Stimulated activated CD4-positive, alpha-beta T cell treated with anti-CD3 and anti-CD28 coated beads, TNF-alpha, amount 100 ng/mL, for 24 hours (primary cell): ENCODE results near the gene EXOC6B.

ENCODE experiments used
- DNase-seq, 3 experiments: peaks; one replicate each; pipeline ENCODE4 v3.0.0-alpha.2; 2020; ENCODE audit warnings: low read depth in 3 of 3

The EXOC6B gene

DNA sequence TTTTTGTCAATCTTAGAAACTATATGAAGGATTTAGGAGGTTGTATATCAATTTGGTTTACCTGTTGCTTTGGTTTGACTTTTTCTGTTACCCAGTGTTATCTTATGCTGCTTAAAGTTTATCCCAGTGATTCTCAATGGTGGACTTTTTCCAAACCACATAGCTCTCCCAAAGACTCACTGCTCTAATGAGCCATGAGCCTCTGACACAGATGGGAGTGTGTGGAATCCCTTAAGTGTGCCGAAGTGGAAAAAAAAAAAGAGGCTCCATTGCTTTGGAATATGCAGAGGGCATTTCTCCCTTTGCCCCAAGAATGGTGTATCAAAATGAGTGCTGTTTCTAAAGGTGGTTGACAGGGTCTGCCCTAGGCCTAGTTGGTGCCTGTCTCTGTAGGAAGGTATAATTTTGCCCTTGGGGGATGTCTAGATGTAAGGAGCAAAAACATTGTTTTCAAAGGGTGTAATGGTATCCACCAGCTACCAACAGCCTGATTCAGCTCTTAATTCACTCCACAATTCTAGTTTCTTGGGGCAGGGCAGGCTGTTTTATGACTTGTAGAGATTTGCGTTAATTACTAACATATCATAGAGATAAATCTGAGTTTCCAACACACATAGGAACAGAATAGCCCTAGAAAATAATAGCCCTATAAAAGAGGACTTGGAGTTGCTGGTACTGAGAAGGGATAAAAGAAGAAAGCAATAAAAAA lies 613.9 kb downstream of the EXOC6B start:
- no peak for DNase-seq

DNA sequence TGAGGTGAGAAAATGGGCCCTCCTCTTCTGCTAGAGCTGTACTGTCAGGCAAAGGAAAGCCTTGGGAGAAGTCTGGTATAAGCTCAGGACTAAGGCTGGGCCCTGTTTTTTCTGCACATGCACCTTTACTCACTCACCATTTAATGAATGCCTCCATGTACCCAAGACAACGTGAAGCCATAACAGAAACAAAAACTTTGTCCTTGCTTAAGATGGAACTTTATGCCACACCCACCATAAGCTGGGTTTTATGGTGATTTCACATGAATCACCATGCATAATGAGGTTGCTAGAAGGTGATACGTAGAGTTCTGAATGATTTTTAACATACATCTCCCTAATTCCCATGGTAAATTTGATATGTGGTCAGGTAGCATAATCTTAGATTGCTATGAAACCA lies 614.5 kb downstream of the EXOC6B start:
- DNase-seq, result no peak

DNA sequence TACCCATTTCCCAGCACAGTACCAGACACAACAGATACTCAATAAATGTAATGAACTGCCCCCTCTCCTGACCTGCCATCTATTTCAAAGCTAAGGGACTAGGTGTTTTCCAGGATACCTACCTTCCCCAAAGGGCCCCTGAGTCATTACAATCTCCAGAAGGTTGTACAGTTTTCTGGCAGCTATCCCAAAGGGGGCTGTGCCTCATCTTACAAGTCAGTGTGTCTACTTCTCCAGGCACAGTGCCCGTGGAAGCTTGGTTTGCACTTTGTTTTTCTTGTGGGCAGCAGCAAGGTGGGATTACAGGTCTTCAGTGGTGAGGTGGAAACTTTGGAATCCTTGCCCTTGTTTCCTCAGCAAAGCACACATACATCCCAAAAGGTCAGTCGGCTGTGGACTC lies 615.4 kb downstream of the EXOC6B start:
- no peak for DNase-seq

DNA sequence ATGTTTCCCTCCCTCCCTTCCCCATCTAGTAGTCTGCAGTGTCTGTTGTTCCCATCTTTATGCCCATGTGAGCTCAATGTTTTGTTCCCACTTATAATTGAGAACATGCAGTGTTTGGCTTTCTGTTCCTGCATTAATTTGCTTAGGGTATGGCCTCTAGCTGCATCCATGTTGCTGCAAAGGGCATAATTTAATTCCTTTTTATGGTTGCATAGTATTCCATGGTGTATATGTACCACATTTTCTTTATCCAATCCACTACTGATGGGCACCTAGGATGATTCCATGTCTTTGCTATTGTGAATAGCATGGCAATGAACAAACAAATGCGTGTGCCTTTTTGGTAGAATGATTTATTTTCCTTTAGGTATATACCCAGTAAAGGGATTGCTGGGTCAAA lies 617.6 kb downstream of the EXOC6B start:
- no peak for DNase-seq

DNA sequence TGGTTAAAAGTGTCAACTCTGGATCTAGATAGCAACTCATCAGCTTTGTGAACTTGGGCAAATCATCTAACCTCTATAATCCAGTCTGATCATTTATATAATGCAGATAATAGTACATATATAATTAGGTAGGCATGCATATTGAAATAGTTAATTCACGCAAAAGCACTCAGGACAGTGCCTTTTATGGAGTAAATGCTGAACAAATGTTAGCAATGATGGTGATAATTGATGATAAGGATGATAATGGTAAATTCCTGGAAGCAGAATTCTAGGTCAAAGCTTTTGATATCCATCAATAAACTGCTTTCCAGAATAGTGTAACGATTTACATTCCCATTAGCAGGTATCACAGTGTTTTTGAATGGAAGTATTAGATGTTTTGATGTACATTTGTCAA lies 618.5 kb downstream of the EXOC6B start:
- DNase-seq, result no peak

DNA sequence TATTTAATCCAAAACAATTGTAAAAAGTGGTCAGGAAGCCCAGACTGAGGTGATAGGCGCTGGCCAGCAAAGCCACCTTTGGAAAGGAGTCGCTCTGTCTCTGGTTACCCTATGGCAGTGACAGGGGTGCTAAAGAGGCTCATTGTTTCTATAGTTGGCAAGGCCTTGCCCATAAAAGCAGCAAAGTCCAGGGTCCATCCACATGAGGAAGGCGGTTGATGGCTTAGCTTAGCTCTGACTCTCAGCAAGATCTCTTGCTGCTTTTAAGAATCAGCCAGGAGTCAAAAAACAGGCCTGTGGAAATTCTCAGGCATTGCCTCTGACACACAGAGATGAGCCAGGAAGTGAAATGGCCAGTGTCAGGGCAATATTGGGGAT lies 620.3 kb downstream of the EXOC6B start:
- no peak for DNase-seq

DNA sequence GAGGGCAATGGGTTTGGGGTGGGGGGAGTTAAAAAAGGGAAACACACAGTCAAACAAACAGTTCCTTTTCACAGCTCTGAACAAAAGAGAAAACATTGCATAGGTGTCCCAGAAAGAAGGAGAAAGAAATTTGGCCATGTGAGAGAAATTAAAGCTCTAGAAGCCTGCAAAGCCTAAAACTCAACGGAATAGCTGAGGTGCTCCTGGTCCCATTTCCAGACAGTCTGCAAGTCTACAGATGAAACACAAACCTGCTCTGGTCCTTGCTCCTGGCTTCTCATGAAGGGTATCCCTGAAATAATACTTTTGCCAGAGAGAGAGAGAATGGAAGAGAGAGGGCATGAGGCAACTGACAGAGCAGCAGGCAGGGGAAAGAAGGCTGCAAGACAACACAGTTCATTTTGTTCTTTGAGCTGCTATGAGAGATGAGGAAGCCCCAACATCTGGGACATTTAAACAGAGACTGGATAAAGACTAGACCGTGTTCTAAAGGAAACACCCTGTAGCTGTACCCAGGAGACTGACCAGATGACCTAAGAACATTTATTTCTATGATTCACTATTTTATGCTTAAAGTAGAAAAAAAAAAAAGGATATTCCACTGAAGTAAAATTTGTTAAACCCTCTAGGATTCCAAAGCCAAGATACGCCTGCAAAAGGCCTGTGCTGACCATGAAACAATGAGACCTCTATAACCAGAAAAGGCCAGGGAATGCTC lies 620.9 kb downstream of the EXOC6B start:
- no peak for DNase-seq

DNA sequence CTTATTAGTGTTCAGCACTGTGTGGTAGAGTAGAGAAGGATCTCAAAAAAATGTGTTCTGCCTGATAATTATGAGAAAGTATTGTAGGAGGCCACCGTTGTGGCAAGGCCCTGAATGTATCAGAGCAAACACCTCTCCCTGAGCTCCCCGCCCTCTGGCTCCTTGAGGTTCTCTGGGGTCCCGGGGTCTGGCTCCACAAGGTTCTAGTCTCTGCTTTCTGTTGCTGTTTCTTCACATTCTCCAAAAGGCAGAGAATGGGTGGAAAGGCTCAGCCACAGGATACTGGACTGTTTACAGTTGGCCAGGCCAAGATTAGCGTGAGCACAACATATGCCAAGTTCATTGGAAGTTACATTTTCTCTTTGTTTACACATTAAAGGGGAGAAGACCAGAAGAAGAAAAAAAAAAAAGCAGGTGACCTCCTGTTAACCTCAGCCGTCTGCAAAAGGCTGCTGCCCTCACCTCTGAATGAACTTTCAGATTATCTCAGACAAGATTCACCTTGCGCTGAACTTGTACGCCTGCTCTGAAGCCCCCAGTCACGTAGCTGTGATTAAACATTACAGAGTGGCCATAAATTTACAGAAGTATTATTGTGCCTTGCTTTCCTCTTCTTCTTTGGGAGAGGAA lies 621.6 kb downstream of the EXOC6B start:
- no peak for DNase-seq

DNA sequence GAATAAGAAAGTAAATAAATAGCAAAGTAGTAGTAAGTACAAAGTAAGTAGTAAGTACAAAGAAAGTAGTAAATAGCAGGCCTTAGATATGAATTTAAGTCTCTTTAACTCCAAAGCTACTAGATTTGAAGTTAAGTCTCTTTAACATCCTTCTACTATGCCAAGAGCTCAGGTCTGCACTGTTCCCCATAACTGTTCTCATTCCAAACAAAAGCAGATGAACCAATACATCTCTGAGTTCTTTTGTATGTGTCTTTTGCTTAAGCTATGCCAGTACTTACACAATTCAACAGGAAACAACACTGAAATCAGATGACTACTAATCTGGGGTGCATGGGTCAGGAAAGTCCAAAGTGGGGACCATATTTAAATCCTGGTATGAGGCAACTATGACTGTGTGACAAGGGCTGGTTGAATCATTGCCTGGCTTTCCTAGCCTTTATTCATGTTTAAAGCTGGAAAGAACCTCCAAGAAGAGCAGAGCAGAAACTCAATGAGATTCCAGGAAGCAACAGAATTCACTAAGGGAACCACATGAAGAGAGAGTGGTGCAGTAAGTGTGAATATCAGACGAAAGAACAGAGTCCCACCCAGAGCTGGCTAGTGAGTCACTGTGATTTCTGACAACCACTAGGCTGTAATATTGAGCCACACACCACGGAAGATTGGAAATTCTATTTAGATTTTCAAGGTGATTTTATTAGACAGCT lies 627.1 kb downstream of the EXOC6B start:
- DNase-seq, result no peak

DNA sequence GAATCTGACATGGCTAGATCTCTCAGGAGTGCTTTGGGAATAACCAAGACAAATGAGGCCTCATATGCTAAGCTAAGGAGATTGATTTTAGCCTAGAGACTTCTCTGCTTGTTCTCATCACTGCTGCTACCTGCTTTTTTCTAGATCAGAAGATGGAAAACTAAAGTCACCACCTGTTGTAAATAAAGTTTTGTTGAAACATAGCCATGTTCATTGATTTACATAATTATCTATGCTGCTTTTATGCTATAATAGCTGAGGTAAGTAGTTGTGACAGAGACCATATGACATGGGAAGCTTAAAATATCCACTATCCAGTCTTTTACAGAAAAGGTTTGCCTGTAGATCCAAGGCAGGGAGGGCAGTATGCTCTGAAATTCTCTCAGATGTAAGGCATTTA lies 632.1 kb downstream of the EXOC6B start:
- DNase-seq, result no peak

DNA sequence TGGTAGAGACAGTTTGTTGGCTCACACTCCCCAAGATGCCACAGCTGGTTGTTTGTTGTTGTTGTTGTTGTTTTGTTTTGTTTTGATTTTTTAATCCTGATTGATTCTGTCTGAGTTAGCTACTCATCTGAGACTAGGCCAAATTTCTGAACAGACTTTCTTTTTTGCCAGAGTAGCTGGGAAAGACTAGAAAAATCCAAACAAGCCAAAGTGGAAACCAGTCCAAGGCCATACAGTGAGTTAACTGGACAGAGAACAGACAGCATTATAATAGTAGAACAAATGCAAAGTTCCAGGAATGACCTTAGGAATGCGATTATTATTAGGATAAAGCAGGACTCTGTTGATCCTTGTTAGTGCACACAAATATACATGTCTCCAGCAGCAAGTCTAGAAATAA lies 634.4 kb downstream of the EXOC6B start:
- DNase-seq, result no peak

DNA sequence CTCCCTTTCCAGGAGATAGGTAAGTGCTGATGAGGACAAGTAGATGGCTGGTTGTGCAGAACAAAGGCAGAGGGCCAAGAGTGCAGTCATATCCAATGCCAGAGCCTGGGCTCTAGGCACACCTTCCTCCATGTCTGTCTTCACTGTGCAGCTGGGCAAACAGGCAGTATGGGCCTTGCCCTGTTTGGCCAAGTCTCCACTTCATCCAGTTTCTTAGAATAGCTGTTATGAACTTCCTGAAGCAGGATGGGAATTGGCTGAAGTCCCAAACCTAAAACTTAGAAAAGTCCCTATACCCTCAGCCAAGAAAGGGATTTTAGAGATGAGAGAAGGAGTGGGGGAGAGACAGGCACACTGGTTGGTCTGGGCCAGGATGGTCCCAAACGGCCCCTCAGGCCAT lies 640.6 kb downstream of the EXOC6B start:
- DNase-seq, result no peak

DNA sequence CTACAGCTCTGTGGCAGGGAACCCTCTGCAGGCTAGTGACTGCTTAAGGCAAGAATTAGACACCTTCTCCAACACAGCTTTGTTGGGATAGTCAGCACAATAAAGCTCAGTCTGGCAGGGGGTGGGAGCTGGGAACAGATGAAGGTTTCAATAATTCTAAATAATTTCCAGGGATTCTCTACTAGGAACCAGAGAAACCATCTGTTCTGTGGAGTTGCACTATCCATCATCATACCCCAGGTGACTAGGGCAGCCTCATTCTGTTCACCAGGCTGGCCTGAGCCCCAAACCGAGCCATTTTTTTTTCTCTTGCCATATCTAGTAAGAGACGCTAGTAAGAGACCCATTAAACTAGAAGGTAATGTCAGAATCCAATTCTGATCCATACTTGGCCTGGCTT lies 642.4 kb downstream of the EXOC6B start:
- no peak for DNase-seq

DNA sequence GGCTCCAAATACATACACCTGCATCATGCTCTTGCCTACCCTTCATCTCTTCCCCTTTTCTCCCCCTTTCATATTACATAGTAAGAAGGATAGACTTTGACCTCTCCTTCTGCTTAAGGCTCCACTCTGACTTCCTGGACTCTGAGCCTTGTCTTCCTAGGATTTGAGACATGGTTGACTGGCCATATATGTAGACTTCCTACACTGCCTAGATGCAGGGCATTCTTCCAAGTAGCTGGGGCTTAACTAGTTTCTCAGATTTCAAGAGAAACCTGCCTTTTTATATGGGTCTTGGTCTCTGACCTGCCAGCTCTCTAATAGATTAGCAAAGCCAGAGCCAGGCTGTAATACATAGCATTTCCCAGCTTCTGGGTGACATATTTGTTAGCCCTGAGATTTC lies 642.8 kb downstream of the EXOC6B start:
- DNase-seq, result no peak

DNA sequence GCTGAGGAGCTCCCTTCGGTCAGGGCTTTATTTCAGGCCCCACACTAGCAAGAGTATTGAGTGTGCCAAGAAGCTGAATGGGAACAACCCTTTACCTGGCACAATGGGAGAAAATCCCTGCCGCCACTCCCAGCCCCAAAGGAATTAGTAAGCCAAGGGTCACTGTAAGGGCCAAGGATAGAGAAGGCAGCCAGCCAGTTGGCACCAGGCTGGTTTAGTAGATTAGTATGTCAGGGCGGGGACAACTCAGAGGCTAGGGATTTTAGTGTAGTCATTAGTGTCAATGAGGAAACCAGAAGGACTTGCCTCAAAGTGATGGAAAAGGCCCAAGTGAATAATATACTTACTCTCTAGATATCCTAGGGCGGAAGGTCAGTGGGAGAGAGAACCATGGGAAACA lies 643.3 kb downstream of the EXOC6B start:
- DNase-seq, result no peak

DNA sequence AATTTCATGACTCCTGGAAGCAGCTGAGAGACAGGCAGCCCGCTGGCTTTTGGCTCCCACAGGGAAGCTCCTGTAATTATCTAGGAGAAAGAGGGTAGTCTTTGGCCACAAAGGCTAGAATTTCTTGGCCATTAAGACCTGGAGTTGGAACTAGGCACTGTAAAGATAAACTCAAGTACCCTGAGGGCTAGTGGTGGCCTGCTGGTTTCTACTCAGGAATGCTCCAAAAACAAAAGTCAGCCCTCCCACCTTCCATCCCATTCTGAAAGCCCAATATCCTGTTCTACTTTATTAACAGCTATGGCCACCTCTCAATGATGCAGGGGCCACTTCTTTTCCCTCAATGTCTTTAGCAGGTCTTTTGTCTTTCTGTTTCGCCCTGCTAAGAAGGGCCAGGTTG lies 644.2 kb downstream of the EXOC6B start:
- DNase-seq, result no peak

DNA sequence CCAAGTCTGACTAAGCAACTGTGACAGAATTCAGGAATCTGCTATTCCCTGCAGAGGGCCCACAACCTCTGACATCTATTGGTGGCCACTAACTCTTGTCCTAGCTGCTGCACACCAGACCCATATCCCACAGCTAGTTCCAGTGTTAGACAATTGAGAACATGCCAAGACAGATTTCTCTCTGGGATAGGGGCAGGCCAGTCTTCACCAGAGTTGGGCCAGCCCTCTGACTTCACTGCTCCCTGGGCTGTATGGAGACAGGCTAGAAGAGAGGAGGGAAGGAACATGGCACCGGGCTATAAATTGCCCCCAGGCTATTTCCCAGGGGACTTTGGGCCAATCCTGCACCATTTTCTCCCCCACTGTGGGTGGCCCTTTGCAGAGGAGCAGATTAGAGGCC lies 645.5 kb downstream of the EXOC6B start:
- DNase-seq, result no peak

DNA sequence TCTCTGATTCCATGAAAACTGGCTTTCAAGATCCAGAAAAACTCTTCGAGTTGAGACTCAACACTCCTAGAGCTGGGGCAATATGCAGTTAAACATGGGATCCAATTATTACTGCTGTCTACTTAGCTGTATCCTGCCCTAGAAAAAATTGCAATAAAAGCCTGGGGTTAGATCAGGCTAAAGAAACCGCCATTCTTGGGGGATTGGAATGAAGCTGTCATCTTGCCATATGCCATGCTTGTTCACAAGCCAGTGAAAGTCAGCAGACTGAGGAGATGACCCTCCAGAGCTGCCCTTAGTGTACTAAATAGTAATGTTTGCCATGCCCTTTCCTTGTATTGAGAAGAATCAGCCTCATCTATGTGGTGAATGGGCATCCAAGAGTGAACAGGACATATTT lies 647.3 kb downstream of the EXOC6B start:
- DNase-seq, result no peak

DNA sequence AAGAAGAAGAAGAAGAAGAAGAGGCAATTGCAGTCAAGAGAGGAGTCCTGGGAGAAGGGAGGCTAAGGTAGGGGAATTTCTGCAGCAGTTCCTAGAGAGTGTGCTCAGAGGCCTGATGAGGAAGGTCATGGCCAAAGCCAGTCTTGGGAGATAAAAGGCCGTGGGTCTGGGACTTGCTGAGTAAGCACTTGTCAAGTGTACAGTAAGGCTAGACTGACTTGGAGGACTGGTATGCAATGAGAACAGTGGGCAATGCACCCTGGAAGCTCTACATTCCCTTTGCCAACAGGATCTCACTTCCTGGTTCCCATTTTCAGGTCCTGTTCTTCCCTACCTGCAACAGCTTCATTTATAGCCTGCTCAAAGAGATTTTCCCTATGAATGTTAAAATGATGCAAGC lies 649.6 kb downstream of the EXOC6B start:
- no peak for DNase-seq

DNA sequence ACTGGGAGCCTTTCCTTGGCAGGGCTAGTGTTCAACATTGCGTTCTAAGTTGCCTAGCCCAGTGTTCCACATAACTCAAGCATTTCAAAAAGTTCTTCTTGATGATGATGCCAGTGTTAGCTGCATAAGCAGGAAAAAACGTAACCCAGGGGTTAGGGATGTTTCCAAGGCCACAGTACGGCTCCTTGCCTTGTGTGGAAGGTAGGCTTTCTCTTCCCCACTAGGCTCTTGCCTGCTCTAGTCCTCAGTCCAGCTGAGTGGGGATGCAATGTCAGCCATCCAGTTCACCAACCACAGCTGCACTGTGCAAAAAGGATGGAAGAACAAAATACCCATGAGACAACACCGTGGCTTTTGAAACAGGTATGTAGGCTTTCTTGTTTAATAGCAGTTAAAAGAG lies 650.2 kb downstream of the EXOC6B start:
- DNase-seq, result no peak

DNA sequence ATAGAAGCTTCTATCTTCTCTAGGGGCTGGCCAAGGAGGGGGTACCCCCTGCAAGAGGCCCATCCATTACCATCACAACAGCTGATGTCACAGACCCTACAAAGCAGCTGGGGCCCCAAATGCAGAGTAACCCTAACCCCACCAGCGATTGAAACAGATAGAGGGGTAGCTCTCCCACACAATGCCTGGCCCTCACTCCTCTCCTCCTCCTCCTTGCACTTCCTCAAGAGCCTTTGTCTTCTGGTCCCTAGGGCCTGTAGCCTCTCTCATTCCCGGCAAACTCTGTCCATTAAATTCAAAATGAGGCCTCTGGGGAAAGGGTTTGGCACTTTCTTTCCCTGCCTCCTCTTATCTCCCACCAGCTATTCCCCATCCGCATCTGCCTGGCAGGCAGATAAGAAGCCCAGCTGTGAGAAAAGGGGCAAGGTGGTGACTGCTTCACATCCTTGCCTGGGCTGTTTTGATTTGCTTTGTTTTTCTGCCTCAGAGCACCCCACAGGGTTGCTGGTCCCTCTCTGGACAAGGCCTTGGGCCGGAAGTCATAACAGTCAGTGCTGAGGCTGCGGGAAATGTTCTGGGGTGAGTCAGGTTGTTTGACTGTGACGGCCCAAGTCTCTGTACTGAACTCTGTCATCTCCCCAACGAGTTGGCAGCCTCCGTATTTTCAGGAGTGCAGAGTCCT lies 652.1 kb downstream of the EXOC6B start:
- DNase-seq, result no peak

DNA sequence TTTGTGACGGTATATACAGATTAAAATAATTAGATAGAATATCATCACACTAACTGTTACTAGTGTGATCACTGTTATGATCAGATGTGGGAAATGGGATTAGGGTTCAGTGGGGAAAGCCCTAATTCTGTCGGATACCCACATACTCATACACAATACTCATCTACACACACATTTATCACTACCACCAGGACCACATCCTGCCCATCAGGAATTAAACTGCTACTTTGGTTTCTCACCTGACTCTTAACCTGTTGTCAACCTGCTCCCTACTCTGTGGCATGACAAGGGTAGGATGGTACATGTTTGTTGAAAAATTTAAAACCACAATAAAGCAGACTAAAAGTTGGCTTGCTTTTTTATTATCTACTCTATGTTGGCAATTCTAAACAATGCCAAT lies 653.4 kb downstream of the EXOC6B start:
- no peak for DNase-seq
